Heart left ventricle (tissue), 16 donors: ENCODE data around the gene COL20A1. TPM values are rescaled to one million over a fixed set of nuclear protein-coding genes. Genes with fewer than 3 reads are reported as not detected.

ENCODE experiments used
- ATAC-seq, 4 donors: fragments of 200-7000 bp; cut with Tn5 transposase; one replicate each; pipeline ENCODE4 v1.9.1; 2020 to 2022; ENCODE audit warnings: moderate library complexity in 4 of 4, mild to moderate bottlenecking in 3 of 4, moderate number of reproducible peaks in 1 of 4
- DNase-seq, 5 donors: peaks; one replicate each; pipeline ENCODE4 v3.0.0-alpha.2; 2020
- H3K27ac ChIP-seq, 12 donors: fragments of 200-600 bp; sonication (generic) in 4 of 12; one replicate each; pipeline versions ENCODE4 v1.5.0 to v1.8.0; 2016 to 2022; ENCODE audit warnings: mild to moderate bottlenecking in 2 of 12
- H3K27me3 ChIP-seq, 9 donors: fragments of 200-600 bp; sonication (generic) in 2 of 9; one replicate each; pipeline versions ENCODE4 v1.5.1 to v1.8.0; 2016 to 2022; ENCODE audit warnings: mild to moderate bottlenecking in 3 of 9
- H3K36me3 ChIP-seq, 9 donors: fragments of 200-600 bp; sonication (generic) in 2 of 9; one replicate each; pipeline versions ENCODE4 v1.5.0 to v1.8.0; 2018 to 2022; ENCODE audit warnings: mild to moderate bottlenecking in 2 of 9
- H3K4me1 ChIP-seq, 12 donors: fragments of 200-600 bp; sonication (generic) in 4 of 12; one replicate each; pipeline versions ENCODE4 v1.5.0 to v1.8.0; 2016 to 2022; ENCODE audit warnings: mild to moderate bottlenecking in 3 of 12
- H3K4me3 ChIP-seq, 12 donors: fragments of 200-600 bp; sonication (generic) in 4 of 12; one replicate each; pipeline versions ENCODE4 v1.5.0 to v1.8.0; 2017 to 2022; ENCODE audit warnings: mild to moderate bottlenecking in 9 of 12, moderate library complexity in 4 of 12
- H3K9me3 ChIP-seq, 12 donors: fragments of 200-600 bp; sonication (generic) in 4 of 12; one replicate each; pipeline versions ENCODE4 v1.5.0 to v1.8.0; 2016 to 2022; ENCODE audit warnings: mild to moderate bottlenecking in 1 of 12
- CTCF ChIP-seq, 12 donors: fragments of 200-600 bp; sonication (generic) in 4 of 12; IDR thresholded peaks; one replicate each; pipeline versions ENCODE4 v1.5.0 to v1.8.0; 2018 to 2022; ENCODE audit warnings: antibody characterized with exemption in 12 of 12, mild to moderate bottlenecking in 5 of 12
- POLR2A ChIP-seq, 2 donors: fragments of 450-650 bp; IDR thresholded peaks; one replicate each; pipeline ENCODE4 v1.6.1; 2017; ENCODE audit warnings: antibody characterized with exemption in 2 of 2, mild to moderate bottlenecking in 2 of 2, moderate library complexity in 2 of 2
- WGBS, 4 donors: extraction: QIAGEN DNeasy Blood & Tissue Kit in 2 of 4; methylation state at CpG; one replicate each; pipeline versions ENCODE4 v1.1.5 to v1.1.7; 2013 to 2018; 5-methylcytosine and 5-hydroxymethylcytosine counted together
- intact Hi-C, 10 donors: fragments of 100-400 bp; cut with DNase I; formaldehyde crosslinking; loops; one replicate each; pipeline versions ENCODE4 v1.11.1 to v1.14.2; 2022
- polyA plus RNA-seq, 2 donors: library from polyadenylated mRNA; stranded (reverse); fragments of 200-250 nt; gene quantifications; one replicate each; pipeline ENCODE4 v1.2.3, GENCODE V29; 2013
- total RNA-seq, 9 donors: library from RNA; depleted of rRNA in 2 of 9; stranded (reverse); fragments of >200 nt in 2 of 9; fragmentation: NEBNext Ultra II Directional in 3 of 9; extraction: Animal tissue kit (Norgen Biotek cat#: 25700) in 3 of 9; gene quantifications; one replicate each; pipeline versions ENCODE4 v1.1.0 to v1.2.4, GENCODE V29; 2016 to 2023
- donor health status: ischemic (EF 13 %, LVEDD 7.1; RV severe dilation, severe dysfunction).
- donor health status: healthy with polysubstance abuse.
- donor health status: DM: no; HTN: yes; CAD: no.
- donor health status: DM: no; HTN: no; CAD: no.
- donor health status: ischemic (EF 25% LVEDD 6.9; RV normal size, moderate dysfunction).
- donor health status: ischemic (EF 25% LVEDD 5.7; RV mildly dilated, moderate dysfunction).
- donor health status: healthy.
- donor health status: DM: yes; HTN: yes; CAD: no.
- donor health status: ischemic (EF 35%, LVEDD 5.7; RV mildly dilated, moderate dysfunction).
- donor health status: nonischemic (EF 11% LVEDD 7.7; RV severe dilation, severe dysfunction).
- donor health status: DM: yes; HTN: yes; CAD: no.
- donor health status: PGD.
- donor health status: ischemic (EF 29% LVEDD 5.4; RV normal size, mild dysfunction).
- donor health status: nonischemic (EF 23%, LVEDD 6.1; RV moderate dilation, normal function).

The COL20A1 gene
- total and polyA plus RNA-seq, 11 donors, result not detected

GRCh38 chr20:63362436-63363009 lies 69.5 kb downstream of the COL20A1 start:
- peak in 2 of 5 donors; percentile 9 to 33 for DNase-seq
- peaks cover 14 to 76% (median 31%) of the 10 kb centered on the region in 9 donors for H3K27me3 ChIP-seq

GRCh38 chr20:63363013-63363957 lies 70.3 kb downstream of the COL20A1 start:
- Histone ChIP-seq H3K36me3 (no peaks in the 10 kb centered on the region), H3K4me1 (peaks cover 0 to 31% (median under 1%) of the 10 kb centered on the region in 12 donors), H3K27me3 (peaks cover 14 to 75% (median 31%) of the 10 kb centered on the region in 9 donors), H3K27ac (no peak overlapping the region), H3K9me3 (no peaks in the 10 kb centered on the region), H3K4me3 (no peak overlapping the region)
- TF ChIP-seq POLR2A (IDR thresholded peaks at IDR 0.05) (no peak), CTCF (IDR thresholded peaks at IDR 0.05) (no peak)
- no peak for ATAC-seq
- 50 to 55% (median 53%) methylated on average over 18 to 23 of the region's 23 CpGs for WGBS, 4 donors
- DNase-seq, result peak in 2 of 5 donors; percentile 17 to 49
- intact Hi-C loops, result no loop called here

More at GRCh38 chr20:63362436-63363009, 69.5 kb downstream of the COL20A1 start:
- TF ChIP-seq CTCF (IDR thresholded peaks at IDR 0.05), result no peak
- H3K36me3 ChIP-seq, result no peaks in the 10 kb centered on the region
- no peak overlapping the region for H3K27ac ChIP-seq
- 70 to 85% (median 78%) methylated on average over 16 of the region's 16 CpGs for WGBS, 4 donors
- H3K9me3 ChIP-seq, result no peaks in the 10 kb centered on the region
- peaks cover 0 to 38% (median 3%) of the 10 kb centered on the region in 12 donors for H3K4me1 ChIP-seq
- intact Hi-C loops, result no loop called here
- no peak for ATAC-seq
- no peak overlapping the region for H3K4me3 ChIP-seq

GRCh38 chr20:63363981-63364561 lies 71.1 kb downstream of the COL20A1 start:
- ATAC-seq (no peak), DNase-seq (peak in 1 of 5 donors; percentile 21)
- Histone ChIP-seq H3K4me3 (no peak overlapping the region), H3K4me1 (peaks cover 0 to 26% (median 0%) of the 10 kb centered on the region in 12 donors), H3K27ac (no peak overlapping the region), H3K9me3 (no peaks in the 10 kb centered on the region), H3K27me3 (peaks cover 14 to 67% (median 31%) of the 10 kb centered on the region in 9 donors), H3K36me3 (no peaks in the 10 kb centered on the region)
- intact Hi-C loops, result no loop called here
- no peak for TF ChIP-seq CTCF (IDR thresholded peaks at IDR 0.05)
- 77 to 84% (median 80%) methylated on average over 15 to 19 of the region's 19 CpGs for WGBS, 4 donors
